Spinal cord (tissue), 10 donors: ENCODE results near the gene BPIFB3. TPM values are rescaled to one million over a fixed set of nuclear protein-coding genes. Genes with fewer than 3 reads are reported as not detected.

Experiments
- DNase-seq, 6 donors: peaks; one replicate each; pipeline versions ENCODE4 v3.0.0 to v3.0.0-alpha.2; 2013 to 2015; ENCODE audit warnings: low spot score in 6 of 6, low read depth in 4 of 6
- H3K27ac ChIP-seq: one replicate; pipeline ENCODE4 v1.5.1; 2013; ENCODE audit warnings: low read depth, low read length, control low read depth
- H3K27me3 ChIP-seq: one replicate; pipeline ENCODE4 v1.6.1; 2013; ENCODE audit warnings: low read length; ENCODE audit not compliant: control insufficient read depth, insufficient read depth
- H3K36me3 ChIP-seq: one replicate; pipeline ENCODE4 v1.6.1; 2013; ENCODE audit warnings: low read length; ENCODE audit not compliant: control insufficient read depth, insufficient read depth
- H3K4me1 ChIP-seq: one replicate; pipeline ENCODE4 v1.6.1; 2013; ENCODE audit warnings: low read length; ENCODE audit not compliant: control insufficient read depth, insufficient read depth
- H3K4me3 ChIP-seq: one replicate; pipeline ENCODE4 v1.5.1; 2013; ENCODE audit warnings: low read depth, low read length, control low read depth
- H3K9me3 ChIP-seq: one replicate; pipeline ENCODE4 v1.6.1; 2013; ENCODE audit warnings: low read length; ENCODE audit not compliant: control insufficient read depth, insufficient read depth
- WGBS: methylation state at CpG from one replicate; pipeline ENCODE4 v1.1.5; 2013; ENCODE audit warnings: missing lambda C conversion rate; ENCODE audit not compliant: insufficient coverage; 5-methylcytosine and 5-hydroxymethylcytosine counted together
- long read RNA-seq, 4 donors: transcript quantifications; one replicate each; lab custom pipeline, GENCODE V29; 2026
- polyA plus RNA-seq, 2 donors: library from polyadenylated mRNA; unstranded; fragments of 120-200 nt; gene quantifications; one replicate each; pipeline ENCODE4 v1.2.1, GENCODE V29; 2013; ENCODE audit not compliant: insufficient read length in 2 of 2
- total RNA-seq, 2 donors: library from RNA; depleted of rRNA in 1 of 2; stranded (reverse); fragments of 120-200 nt in 1 of 2; fragments of >200 nt in 1 of 2; gene quantifications; one replicate each; pipeline versions ENCODE4 v1.2.3 to v1.2.4, GENCODE V29; 2013 to 2014
- donor health status: healthy.

BPIFB3 gene, protein sequence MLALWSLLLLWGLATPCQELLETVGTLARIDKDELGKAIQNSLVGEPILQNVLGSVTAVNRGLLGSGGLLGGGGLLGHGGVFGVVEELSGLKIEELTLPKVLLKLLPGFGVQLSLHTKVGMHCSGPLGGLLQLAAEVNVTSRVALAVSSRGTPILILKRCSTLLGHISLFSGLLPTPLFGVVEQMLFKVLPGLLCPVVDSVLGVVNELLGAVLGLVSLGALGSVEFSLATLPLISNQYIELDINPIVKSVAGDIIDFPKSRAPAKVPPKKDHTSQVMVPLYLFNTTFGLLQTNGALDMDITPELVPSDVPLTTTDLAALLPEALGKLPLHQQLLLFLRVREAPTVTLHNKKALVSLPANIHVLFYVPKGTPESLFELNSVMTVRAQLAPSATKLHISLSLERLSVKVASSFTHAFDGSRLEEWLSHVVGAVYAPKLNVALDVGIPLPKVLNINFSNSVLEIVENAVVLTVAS
- total RNA-seq, result under 1 TPM in 1 of 2 donors, not detected in 1; 0.17 TPM
- polyA plus RNA-seq, result not detected
- long read RNA-seq, donor 1, result 0 reads
- long read RNA-seq, donor 2, result 0 reads
- long read RNA-seq, donor 3, result 0 reads
- long read RNA-seq, donor 4, result 0 reads

- no peak within 1 kb of the TSS for H3K27ac ChIP-seq
- H3K4me1 ChIP-seq, result peaks cover 8% of the 10 kb centered on the region
- H3K4me3 ChIP-seq, result no peak within 1 kb of the TSS
- H3K27me3 ChIP-seq, result no peaks in the 10 kb centered on the region
- peak in 1 of 6 donors; percentile 7 for DNase-seq
- H3K36me3 ChIP-seq, result no peaks in the 10 kb centered on the region
- H3K9me3 ChIP-seq, result no peaks in the 10 kb centered on the region
- 76% methylated on average over 14 of the region's 25 CpGs for WGBS
Measured at GRCh38 chr20:33053291-33054106, at the start of gene BPIFB3. BPIFB3 (plus strand) TSS chr20:33053903; CDS start chr20:33055436, 1,533 bp downstream.

DNA sequence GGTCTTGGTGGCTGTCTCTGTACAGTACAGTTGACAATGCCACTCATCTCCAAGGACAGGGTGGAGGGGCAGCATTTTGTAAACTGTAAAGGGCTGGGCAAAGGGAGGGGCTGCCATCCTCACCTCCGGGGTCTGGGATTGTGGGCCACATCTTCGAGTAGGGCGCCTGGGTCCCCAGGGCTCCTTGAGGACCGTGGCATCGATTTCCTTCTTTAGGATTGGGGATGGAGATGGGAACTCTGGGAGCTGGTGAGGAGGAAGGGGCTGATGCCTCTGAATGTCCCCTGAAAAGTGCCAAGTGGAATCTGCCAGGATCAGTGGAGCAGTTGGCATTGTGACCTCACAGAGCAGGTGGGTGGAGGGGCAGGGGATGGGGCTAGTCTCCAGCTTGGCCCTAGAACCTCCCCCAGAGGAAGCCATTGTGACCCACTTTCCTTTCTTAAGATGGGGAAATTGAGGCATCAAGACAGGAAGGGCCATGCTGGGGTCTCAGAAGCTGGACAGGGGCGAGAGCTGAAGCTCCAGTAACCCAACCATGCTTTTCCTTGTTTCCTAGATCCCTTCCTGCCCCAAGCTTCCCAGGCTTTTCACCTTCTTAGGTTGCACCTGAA, 49.5 kb upstream of the BPIFB3 start, which contains the start of gene SUN5:
TSS of gene SUN5 (minus strand) at position 293 of the 611 bp plus-strand sequence. CDS start at position 200, 93 bp downstream.
- H3K36me3 ChIP-seq, result no peaks in the 10 kb centered on the region
- no peak within 1 kb of the TSS for H3K27ac ChIP-seq
- H3K9me3 ChIP-seq, result peaks cover 5% of the 10 kb centered on the region
- H3K27me3 ChIP-seq, result no peaks in the 10 kb centered on the region
- DNase-seq, result no peak
- WGBS, result 89% methylated on average over 6 of the region's 6 CpGs
- H3K4me1 ChIP-seq, result peaks cover 2% of the 10 kb centered on the region
- no peak within 1 kb of the TSS for H3K4me3 ChIP-seq

GRCh38 chr20:33005132-33005566, 48.6 kb upstream of the BPIFB3 start:
- Histone ChIP-seq H3K4me1 (peaks cover 8% of the 10 kb centered on the region), H3K9me3 (peaks cover 5% of the 10 kb centered on the region), H3K4me3 (no peak overlapping the region), H3K27ac (no peak overlapping the region), H3K36me3 (no peaks in the 10 kb centered on the region), H3K27me3 (no peaks in the 10 kb centered on the region)
- no peak for DNase-seq
- WGBS, result 59% methylated on average over 3 of the region's 4 CpGs

DNA sequence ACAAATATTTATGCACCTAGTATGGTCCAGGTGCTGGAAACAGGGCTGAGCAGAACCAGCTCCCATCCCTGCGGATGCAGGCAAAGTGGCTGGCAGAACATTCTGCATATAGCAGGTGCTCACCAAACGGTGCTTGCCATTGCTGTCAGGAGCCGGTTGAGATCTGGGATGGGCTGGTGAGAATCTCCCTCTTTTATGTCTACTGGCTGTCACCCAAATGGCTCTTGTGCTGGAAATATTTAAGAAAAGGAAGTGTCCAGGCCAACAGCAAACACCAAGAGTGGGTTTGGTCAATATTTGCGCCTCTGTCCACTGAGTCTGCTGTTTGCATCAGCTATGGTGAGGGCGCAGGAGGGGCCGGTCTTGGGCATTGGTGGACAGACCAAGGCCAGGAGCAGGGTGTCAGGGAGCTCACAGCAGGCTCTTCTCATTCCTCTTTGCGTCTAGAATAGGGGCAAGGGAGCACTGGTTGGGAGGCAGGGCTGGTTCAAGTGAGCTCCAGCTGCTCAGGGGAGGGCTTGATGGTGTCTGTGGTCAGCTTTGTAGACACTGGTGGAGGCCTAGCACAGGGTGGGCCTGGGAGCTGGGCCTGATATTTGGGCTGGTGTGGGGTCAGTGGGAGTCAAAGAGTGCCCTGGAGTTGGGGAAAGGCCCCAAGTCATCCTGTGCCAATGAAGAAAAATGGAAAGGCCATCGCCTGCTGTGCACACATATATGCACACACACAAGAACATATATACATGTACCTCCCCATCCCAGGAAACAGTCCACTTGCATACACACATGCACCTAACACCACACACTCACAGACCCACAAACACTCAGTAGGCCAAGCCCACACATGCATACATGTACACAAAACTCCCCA, 47.6 kb upstream of the BPIFB3 start:
- Histone ChIP-seq H3K4me3 (no peak overlapping the region), H3K36me3 (no peaks in the 10 kb centered on the region)
- 83% methylated on average over 7 of the region's 8 CpGs for whole genome bisulfite sequencing

DNA sequence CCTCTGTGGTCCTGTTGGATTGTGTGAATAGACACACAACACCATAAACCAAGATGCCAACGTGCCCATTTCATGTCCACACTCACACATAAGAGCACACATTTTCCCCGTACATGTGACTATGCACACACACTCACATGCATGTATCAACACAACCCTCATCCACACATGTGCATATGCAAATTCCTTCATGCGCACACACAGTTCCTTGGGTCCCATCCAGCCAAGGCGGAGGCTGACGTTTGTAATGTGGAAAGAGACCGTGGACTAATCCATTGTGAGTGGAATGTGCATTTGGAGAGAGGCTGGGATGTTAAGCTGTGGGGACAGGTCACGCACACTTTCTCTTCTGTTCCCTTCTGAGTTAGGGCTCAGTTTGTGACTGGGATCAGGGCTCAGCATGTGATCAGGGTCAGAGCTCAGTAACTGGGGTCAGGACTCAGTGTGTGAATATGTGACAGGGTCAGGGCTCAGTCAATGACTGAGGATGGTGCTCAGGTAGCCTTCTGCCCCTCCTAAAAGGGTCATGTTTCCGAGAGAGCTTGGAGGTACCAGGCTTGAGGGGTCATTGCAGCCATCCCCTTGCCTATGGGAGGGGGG, 46.8 kb upstream of the BPIFB3 start:
- H3K9me3 ChIP-seq, result peaks cover 5% of the 10 kb centered on the region
- no peak for DNase-seq
- H3K4me1 ChIP-seq, result peaks cover 8% of the 10 kb centered on the region
- H3K27ac ChIP-seq, result no peak overlapping the region
- 78% methylated on average over 7 of the region's 8 CpGs for WGBS
- no peak overlapping the region for H3K4me3 ChIP-seq
- no peaks in the 10 kb centered on the region for H3K27me3 ChIP-seq
- no peaks in the 10 kb centered on the region for H3K36me3 ChIP-seq

More for the DNA sequence above, 47.6 kb upstream of the BPIFB3 start:
- H3K4me1 ChIP-seq, result peaks cover 8% of the 10 kb centered on the region
- peaks cover 5% of the 10 kb centered on the region for H3K9me3 ChIP-seq
- no peak overlapping the region for H3K27ac ChIP-seq
- DNase-seq, result no peak
- no peaks in the 10 kb centered on the region for H3K27me3 ChIP-seq

- no peaks in the 10 kb centered on the region for H3K36me3 ChIP-seq
- DNase-seq, result no peak
- H3K27me3 ChIP-seq, result no peaks in the 10 kb centered on the region
- peaks cover 5% of the 10 kb centered on the region for H3K9me3 ChIP-seq
- no peak within 1 kb of the TSS for H3K27ac ChIP-seq
- H3K4me1 ChIP-seq, result peaks cover 8% of the 10 kb centered on the region
- no peak within 1 kb of the TSS for H3K4me3 ChIP-seq
- WGBS, result 87% methylated on average over 11 of the region's 11 CpGs
Measured at GRCh38 chr20:33007376-33008335, 46.0 kb upstream of the BPIFB3 start, which contains the start of gene BPIFB2. BPIFB2 (plus strand) TSS chr20:33007704; CDS start chr20:33008575, 871 bp downstream.

DNA sequence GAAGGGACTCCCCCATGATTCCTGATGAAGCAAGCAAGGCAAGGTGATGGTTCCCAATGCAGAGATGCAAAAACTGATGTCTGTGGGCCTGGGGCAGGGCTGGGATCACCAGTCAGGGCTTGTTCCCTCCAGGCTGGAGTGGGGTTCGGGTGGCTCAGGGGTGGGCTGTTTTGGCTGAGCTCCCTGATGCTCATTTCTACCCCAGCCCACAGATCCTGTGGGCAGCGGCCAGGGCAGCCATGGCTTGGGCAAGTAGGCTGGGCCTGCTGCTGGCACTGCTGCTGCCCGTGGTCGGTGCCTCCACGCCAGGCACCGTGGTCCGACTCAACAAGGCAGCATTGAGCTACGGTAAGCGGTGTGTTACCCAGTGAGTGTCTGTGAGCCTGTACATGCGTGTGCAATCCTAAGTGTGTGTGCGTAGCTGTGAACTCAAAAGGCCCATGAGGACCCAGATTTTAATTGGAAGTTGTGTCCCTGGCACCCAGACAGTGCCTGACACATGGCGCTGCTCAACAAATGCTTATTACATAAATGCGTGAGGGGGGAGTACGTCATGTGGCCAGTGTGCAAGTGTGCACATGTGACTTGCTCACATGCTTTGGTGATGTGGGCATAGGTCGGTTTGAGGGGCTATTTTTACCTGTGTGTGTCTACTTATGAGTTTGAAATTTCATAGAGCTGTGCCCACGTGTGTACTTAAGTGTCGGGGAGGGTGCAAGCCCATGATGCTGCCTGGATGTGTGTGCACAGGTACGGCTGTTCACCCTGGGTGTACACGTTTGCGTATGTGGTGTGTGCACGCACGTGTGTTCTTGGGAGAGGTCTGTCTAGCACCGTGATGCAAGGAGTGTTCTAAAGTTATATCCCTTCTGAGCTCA, 45.1 kb upstream of the BPIFB3 start:
- 91% methylated on average over 22 of the region's 23 CpGs for WGBS
- H3K36me3 ChIP-seq, result no peaks in the 10 kb centered on the region

More for the DNA sequence above, 45.1 kb upstream of the BPIFB3 start:
- Histone ChIP-seq H3K27me3 (no peaks in the 10 kb centered on the region), H3K27ac (no peak overlapping the region), H3K9me3 (peaks cover 5% of the 10 kb centered on the region), H3K4me1 (peaks cover 8% of the 10 kb centered on the region), H3K4me3 (no peak overlapping the region)
- peak in 1 of 6 donors; percentile 17 for DNase-seq
